HCT116 (cell line): ENCODE results near the gene ZBED6. TPM values are rescaled to one million over a fixed set of nuclear protein-coding genes. Genes with fewer than 3 reads are reported as not detected.

Experiments
- ATAC-seq: fragments of 200-7000 bp; cut with Tn5 transposase; 2 replicates; pipeline ENCODE4 v1.9.1; 2020; ENCODE audit warnings: mild to moderate bottlenecking, moderate library complexity
- BruUV-seq: library from RNA; stranded (reverse); fragments of 400-500 nt; replicated peaks from 2 replicates; lab custom pipeline; 2021; lab: Mats Ljungman, UMichigan
- CTCF ChIA-PET: fragments of 300-600 bp; sonication (Branson Sonifier 250); formaldehyde crosslinking; loops from one replicate; lab custom pipeline; 2021; ENCODE audit warnings: antibody characterized with exemption; lab: Charles Lee
- POLR2A ChIA-PET: fragments of 300-600, 350-600 bp; sonication (Branson Sonifier 250); formaldehyde crosslinking; loops from one replicate; lab custom pipeline; 2021; ENCODE audit warnings: antibody characterized with exemption; lab: Charles Lee
- RAD21 ChIA-PET, 2 experiments: fragments of 300-600 bp; sonication (Branson Sonifier 250); formaldehyde crosslinking; loops; one replicate each; lab custom pipeline; 2023; ENCODE audit warnings: low total read pairs in 2 of 2; ENCODE audit not compliant: uncharacterized antibody in 2 of 2, unreplicated experiment in 2 of 2, low non-redundant PET in 1 of 2; lab: Charles Lee
- DNase-seq: peaks from one replicate; pipeline ENCODE4 v3.0.0-alpha.2; 2010; ENCODE audit warnings: low read depth, low spot score
- H2AFZ ChIP-seq: fragments of 200-600 bp; shearing (Covaris generic), sonication (generic); 2 replicates; pipeline ENCODE4 v1.6.1; 2017; ENCODE audit warnings: low read depth, mixed run types, mixed read lengths, antibody characterized with exemption, low read length; ENCODE audit not compliant: poor library complexity, severe bottlenecking
- H3K27ac ChIP-seq: 2 replicates; pipeline ENCODE4 v1.5.1; 2012; ENCODE audit warnings: low read depth, low read length
- H3K27me3 ChIP-seq: fragments of 200-600 bp; sonication (generic); 2 replicates; pipeline ENCODE4 v1.6.1; 2016; ENCODE audit warnings: mixed run types, low read length, mixed read lengths; ENCODE audit not compliant: insufficient read depth
- H3K36me3 ChIP-seq, 2 experiments: fragments of 200-500 bp in 1 of 2; fragments of 200-600 bp in 1 of 2; sonication (Bioruptor generic) in 1 of 2; sonication (generic) in 1 of 2; 2 replicates each; pipeline versions ENCODE4 v1.5.1 to v1.6.1; 2014 to 2016; ENCODE audit warnings: low read length in 2 of 2, inconsistent platforms in 1 of 2, mixed read lengths in 1 of 2, mixed run types in 1 of 2; ENCODE audit not compliant: insufficient read depth in 2 of 2, control insufficient read depth in 1 of 2
- H3K4me1 ChIP-seq, 2 experiments: fragments of 200-600 bp in 1 of 2; sonication (generic) in 1 of 2; 2 replicates each; pipeline versions ENCODE4 v1.5.1 to v1.6.1; 2012 to 2017; ENCODE audit warnings: low read length in 2 of 2, inconsistent platforms in 1 of 2, mild to moderate bottlenecking in 1 of 2, mixed read lengths in 1 of 2, mixed run types in 1 of 2, moderate library complexity in 1 of 2; ENCODE audit not compliant: insufficient read depth in 2 of 2, control insufficient read depth in 1 of 2
- H3K4me2 ChIP-seq: fragments of 200-600 bp; sonication (generic); 2 replicates; pipeline ENCODE4 v1.6.1; 2017; ENCODE audit warnings: mixed run types, low read length, mixed read lengths
- H3K4me3 ChIP-seq, 2 experiments: fragments of 200-600 bp in 1 of 2; sonication (generic) in 1 of 2; replicated peaks in 1 of 2; 2 replicates each; pipeline ENCODE4 v1.5.1; 2011 to 2016; ENCODE audit warnings: low read length in 2 of 2, control low read depth in 1 of 2, low read depth in 1 of 2, mild to moderate bottlenecking in 1 of 2, mixed read lengths in 1 of 2, mixed run types in 1 of 2
- H3K79me2 ChIP-seq: fragments of 200-600 bp; sonication (generic); 2 replicates; pipeline ENCODE4 v1.6.1; 2017; ENCODE audit warnings: mild to moderate bottlenecking, mixed run types, low read length, moderate library complexity, mixed read lengths; ENCODE audit not compliant: insufficient read depth
- H3K9ac ChIP-seq: fragments of 200-600 bp; sonication (generic); 2 replicates; pipeline ENCODE4 v1.6.1; 2016; ENCODE audit warnings: low read length, mixed read lengths
- H3K9me2 ChIP-seq: fragments of 200-600 bp; sonication (generic), shearing (Covaris generic); 2 replicates; pipeline ENCODE4 v1.6.1; 2017; ENCODE audit warnings: mixed run types, mild to moderate bottlenecking, moderate library complexity; ENCODE audit not compliant: insufficient read depth
- H3K9me3 ChIP-seq, 2 experiments: fragments of 200-500 bp in 1 of 2; fragments of 200-600 bp in 1 of 2; sonication (Bioruptor generic) in 1 of 2; sonication (generic) in 1 of 2; 2 replicates each; pipeline ENCODE4 v1.6.1; 2014 to 2017; ENCODE audit warnings: low read length in 2 of 2, mixed read lengths in 2 of 2, inconsistent platforms in 1 of 2, low read depth in 1 of 2, mild to moderate bottlenecking in 1 of 2, mixed run types in 1 of 2, moderate library complexity in 1 of 2; ENCODE audit not compliant: control insufficient read depth in 1 of 2, insufficient read depth in 1 of 2
- H4K20me1 ChIP-seq: fragments of 200-600 bp; sonication (generic), shearing (Covaris generic); 2 replicates; pipeline ENCODE4 v1.6.1; 2017; ENCODE audit warnings: mixed run types, mild to moderate bottlenecking, moderate library complexity; ENCODE audit not compliant: insufficient read depth
- CTCF ChIP-seq, 3 experiments: fragments of 200-600 bp in 1 of 3; sonication (generic) in 1 of 3; IDR thresholded peaks in 2 of 3; conservative IDR thresholded peaks in 1 of 3; 2 replicates each; pipeline ENCODE4 v1.5.1; 2012 to 2017; ENCODE audit warnings: low read depth in 2 of 3, low read length in 2 of 3, antibody characterized with exemption in 1 of 3, borderline replicate concordance in 1 of 3, control low read depth in 1 of 3, mild to moderate bottlenecking in 1 of 3, mixed read lengths in 1 of 3, mixed run types in 1 of 3, moderate library complexity in 1 of 3; ENCODE audit not compliant: insufficient read depth in 1 of 3
- EGR1 ChIP-seq: IDR thresholded peaks from 2 replicates; pipeline ENCODE4 v1.6.1; 2012; ENCODE audit warnings: low read depth
- EZH2 ChIP-seq: fragments of 200-600 bp; sonication (generic); IDR thresholded peaks from 2 replicates; pipeline ENCODE4 v1.6.1; 2017; ENCODE audit warnings: antibody characterized with exemption, mixed run types
- FOSL1 ChIP-seq: IDR thresholded peaks from 2 replicates; pipeline ENCODE4 v1.6.1; 2012; ENCODE audit warnings: low read depth
- JUND ChIP-seq: IDR thresholded peaks from 2 replicates; pipeline ENCODE4 v1.6.1; 2012
- MAX ChIP-seq: IDR thresholded peaks from 2 replicates; pipeline ENCODE4 v1.6.1; 2012
- POLR2AphosphoS5 ChIP-seq: IDR thresholded peaks from 2 replicates; pipeline ENCODE4 v1.6.1; 2011; ENCODE audit warnings: mild to moderate bottlenecking, low read depth, low read length, moderate library complexity
- RAD21 ChIP-seq: IDR thresholded peaks from 2 replicates; pipeline ENCODE4 v1.6.1; 2012; ENCODE audit warnings: low read depth, mild to moderate bottlenecking
- REST ChIP-seq: IDR thresholded peaks from 2 replicates; pipeline ENCODE4 v1.6.1; 2012; ENCODE audit warnings: low read depth
- SIN3A ChIP-seq: IDR thresholded peaks from 2 replicates; pipeline ENCODE4 v1.6.1; 2012; ENCODE audit warnings: low read depth
- SP1 ChIP-seq: IDR thresholded peaks from 2 replicates; pipeline ENCODE4 v1.6.1; 2012; ENCODE audit warnings: low read depth
- SRF ChIP-seq: IDR thresholded peaks from 2 replicates; pipeline ENCODE4 v1.6.1; 2012; ENCODE audit warnings: low read depth
- TCF7L2 ChIP-seq: IDR thresholded peaks from 2 replicates; pipeline ENCODE4 v1.7.0; 2011; ENCODE audit warnings: borderline replicate concordance, inconsistent platforms; ENCODE audit not compliant: insufficient read depth, insufficient read length; ENCODE audit errors: extremely low read depth
- YY1 ChIP-seq: IDR thresholded peaks from 2 replicates; pipeline ENCODE4 v1.6.1; 2011; ENCODE audit warnings: low read length, low read depth, moderate library complexity, mild to moderate bottlenecking; ENCODE audit not compliant: insufficient replicate concordance; ENCODE audit errors: extremely low read depth
- ZBTB33 ChIP-seq: IDR thresholded peaks from 2 replicates; pipeline ENCODE4 v1.6.1; 2011; ENCODE audit warnings: mild to moderate bottlenecking, low read length, moderate library complexity; ENCODE audit not compliant: insufficient replicate concordance; ENCODE audit errors: extremely low read depth
- intact Hi-C: fragments of 100-400 bp; cut with micrococcal nuclease; formaldehyde crosslinking; loops from 2 replicates; pipeline ENCODE4 v1.10.0; 2022
- total RNA-seq: library from RNA; stranded (reverse); gene quantifications from one replicate; pipeline ENCODE4 v1.2.1, GENCODE V29; 2021; ENCODE audit not compliant: unreplicated experiment

Gene ZBED6
- total RNA-seq, 1 experiment from 2014 or later: 26.9 TPM

- DNase-seq: no peak
- Histone ChIP-seq H3K79me2 (peaks cover 96% of the 10 kb centered on the region), H2AFZ (no peak overlapping the region), H4K20me1 (peaks cover 4% of the 10 kb centered on the region; the same call in 1 of the 2 replicates), H3K9me3 (no peaks in the 10 kb centered on the region), H3K9me2 (no peaks in the 10 kb centered on the region), H3K4me2 (no peak overlapping the region), H3K4me3 (no peak overlapping the region), H3K36me3 (peaks cover 17 to 21% of the 10 kb centered on the region in 2 experiments), H3K27me3 (no peaks in the 10 kb centered on the region), H3K9ac (no peak overlapping the region), H3K27ac (no peak overlapping the region), H3K4me1 (peaks cover 0 to 13% of the 10 kb centered on the region in 2 experiments; a peak in 3 of 4 replicates)
- ChIA-PET POLR2A (no interaction called here), RAD21 (no interaction called here), CTCF (no interaction called here)
- BruUV-seq: no TSS peak
- intact Hi-C loops: no loop called here
- ATAC-seq: no peak
- TF ChIP-seq ZBTB33: no peak
- TF ChIP-seq SIN3A: no peak
- no peak for TF ChIP-seq POLR2AphosphoS5
- TF ChIP-seq CTCF (IDR thresholded peaks at IDR 0.05 in 2 of 3, conservative IDR thresholded peaks at IDR 0.05 in 1 of 3; ENCODE audit: borderline replicate concordance in 1 of 3, insufficient read depth in 1 of 3, low read depth in 2 of 3, low read length in 2 of 3): no peak
- no peak for TF ChIP-seq REST
- TF ChIP-seq MAX: no peak
- TF ChIP-seq RAD21: no peak
- TF ChIP-seq FOSL1: no peak
- no peak for TF ChIP-seq SRF
- TF ChIP-seq EZH2: no peak
- TF ChIP-seq TCF7L2: no peak
- no peak for TF ChIP-seq EGR1
- no peak for TF ChIP-seq JUND
- no peak for TF ChIP-seq YY1
- no peak for TF ChIP-seq SP1
Measured at GRCh38 chr1:203813581-203814341, 18.3 kb downstream of the ZBED6 start.
